HuH-7.5 (cell line): ENCODE data around the gene CACNA1S.

Experiments
- DNase-seq: peaks from one replicate; pipeline ENCODE4 v3.0.0; 2011; ENCODE audit warnings: low spot score

Gene CACNA1S

DNA sequence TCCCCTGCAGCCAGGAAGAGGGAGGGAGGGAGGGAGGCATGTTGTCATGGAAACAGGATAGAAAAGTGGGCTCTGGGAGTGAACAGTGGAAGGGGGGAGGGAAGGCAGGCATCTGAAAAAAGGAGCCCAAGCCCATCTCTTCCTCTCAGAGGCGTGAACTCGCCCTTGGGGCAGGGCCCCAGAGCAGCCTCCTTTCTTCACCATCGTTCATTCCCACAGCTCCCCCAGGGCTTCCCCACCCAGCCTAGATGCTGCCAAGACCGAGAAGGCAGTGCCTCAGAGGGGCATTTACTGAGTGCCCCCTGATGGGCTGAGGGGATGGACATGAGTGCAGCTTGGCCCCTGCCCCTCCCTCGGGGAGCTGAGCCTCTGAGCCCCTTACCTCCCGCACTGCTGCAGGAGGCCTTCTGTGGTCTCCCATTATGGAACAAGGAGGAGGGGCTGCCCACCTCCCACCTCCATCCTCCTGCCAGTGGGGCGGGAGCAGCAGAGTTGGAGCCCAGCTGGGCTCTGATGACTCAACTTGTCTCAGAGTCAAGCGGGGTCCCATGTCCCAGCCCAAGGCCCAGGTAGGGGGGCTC is 49.6 kb downstream of the CACNA1S start:
- no peak for DNase-seq

GRCh38 chr1:201061886-201062285 is 50.3 kb downstream of the CACNA1S start:
- no peak for DNase-seq

DNA sequence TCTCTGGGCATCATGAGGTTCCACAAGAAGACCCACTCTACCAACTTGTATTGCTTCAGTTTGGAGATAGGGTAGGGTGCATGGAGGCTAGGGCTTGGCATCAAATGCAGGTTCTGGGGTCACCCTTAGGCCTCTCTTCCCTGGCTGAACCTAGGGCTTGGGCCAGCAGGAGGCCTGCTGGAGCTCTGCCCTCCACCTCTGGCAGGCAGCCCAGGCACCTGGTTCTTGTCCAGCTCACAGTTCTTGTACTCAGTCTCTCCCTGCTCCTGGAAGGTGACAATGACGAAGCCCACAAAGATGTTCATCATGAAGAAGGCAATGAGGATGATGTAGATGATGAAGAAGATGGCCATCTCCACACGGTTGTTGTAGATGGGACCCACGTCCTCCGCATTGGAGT is 51.2 kb downstream of the CACNA1S start:
- no peak for DNase-seq

DNA sequence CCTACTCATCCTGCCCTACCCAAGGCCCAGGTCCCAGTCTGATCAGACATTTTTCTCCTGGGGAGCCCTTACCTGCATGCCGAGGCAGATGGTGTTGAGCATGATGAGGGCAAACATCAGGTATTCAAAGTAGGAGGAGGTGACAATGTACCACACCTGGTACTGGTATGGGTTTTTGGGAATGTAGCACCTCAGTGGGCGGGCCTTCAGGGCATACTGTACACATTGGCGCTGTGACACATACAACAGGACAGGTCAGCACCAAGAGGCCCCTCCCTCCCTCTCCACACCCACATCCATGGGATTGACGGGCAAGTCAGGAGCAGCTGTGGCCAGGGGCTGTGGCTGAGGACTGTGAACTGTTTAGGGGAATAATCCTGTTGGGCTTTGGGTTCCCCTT is 51.6 kb downstream of the CACNA1S start:
- no peak for DNase-seq

DNA sequence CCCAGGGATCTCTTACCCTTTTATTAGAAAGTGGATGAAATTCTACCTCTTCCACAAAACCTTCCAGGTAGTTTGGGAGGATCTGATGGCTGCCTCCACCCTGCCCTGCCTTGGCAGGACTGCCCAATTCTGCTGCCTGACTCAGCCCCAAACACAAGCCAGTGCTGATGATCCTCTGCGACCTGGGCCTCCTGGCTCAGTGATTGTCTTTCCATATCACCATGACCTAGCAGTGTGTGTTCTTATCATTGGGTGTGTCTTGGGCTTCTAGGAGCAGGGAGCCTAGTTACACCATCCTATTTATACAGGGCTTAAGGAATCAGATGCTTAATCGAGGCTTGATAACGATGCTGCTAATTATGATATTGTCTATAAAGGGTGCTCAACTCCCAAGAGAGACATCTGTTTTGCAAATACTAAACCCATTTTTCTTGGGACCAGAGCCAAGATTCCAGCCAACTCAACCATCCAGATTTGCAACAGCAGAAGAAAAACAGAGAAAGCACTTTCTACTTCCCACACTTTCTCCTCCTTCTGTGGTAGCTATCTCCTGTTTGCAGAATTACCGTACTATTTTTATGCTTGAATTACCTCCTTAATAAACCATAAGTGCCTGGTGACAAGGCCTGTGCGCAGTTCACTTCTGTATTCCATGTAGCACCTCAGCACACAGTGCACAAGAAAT is 52.2 kb downstream of the CACNA1S start:
- DNase-seq, result no peak

GRCh38 chr1:201059401-201059800 is 52.8 kb downstream of the CACNA1S start:
- no peak for DNase-seq

DNA sequence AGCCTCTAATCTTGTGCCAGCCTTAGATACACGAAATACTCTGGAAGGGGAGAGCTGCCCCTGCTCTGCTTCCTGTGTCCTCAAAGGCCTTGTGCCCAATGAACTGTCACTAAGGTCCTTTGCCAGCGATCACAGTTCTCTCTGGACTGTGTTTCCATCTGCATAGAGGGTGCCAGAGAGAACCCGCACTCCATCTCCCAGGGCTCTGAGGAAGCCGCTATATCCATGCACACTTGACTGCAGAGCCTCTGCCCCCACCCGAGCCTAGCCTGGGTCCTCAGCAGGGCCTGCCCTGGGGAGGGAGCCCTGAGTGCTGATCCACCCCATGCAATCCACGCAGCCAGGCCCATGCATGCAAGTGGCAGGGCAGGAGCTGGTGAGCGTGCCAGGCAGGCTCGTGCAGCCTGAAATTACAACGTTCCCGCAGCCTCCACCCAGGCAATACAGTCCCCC is 58.1 kb downstream of the CACNA1S start:
- DNase-seq, result no peak

DNA sequence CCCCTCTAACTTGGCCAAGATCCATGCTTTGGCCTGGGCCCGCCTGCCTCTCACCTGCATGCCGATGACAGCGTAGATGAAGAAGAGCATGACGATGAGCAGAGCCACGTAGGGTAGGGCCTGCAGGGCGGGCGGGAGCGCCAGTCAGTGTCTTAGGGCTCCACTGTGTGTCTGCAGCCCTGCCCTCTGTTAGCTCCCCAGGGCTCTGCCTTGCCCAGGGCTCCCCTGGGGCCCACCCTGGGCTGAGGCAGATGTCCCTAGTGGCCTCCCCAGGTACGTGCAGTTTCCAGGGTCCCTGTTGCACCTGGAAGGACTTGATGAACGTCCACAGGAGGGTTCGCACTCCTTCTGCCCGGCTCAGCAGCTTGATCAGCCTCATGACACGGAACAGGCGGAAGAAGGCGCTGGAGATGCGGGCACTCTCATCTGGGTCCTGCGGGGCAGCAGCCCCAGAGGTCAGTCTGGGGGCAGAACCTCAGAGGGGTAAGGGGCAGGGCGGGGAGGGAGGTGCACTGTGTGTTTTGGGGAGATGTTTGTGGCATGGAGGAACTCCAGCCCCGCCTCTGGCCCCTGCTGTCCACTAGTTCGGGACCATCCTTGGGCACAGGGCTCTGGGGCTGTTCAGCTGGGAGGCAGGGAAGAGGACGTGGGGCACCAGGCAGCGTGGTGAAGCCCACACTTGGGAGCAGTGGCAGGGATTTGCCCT is 58.9 kb downstream of the CACNA1S start:
- DNase-seq, result no peak

DNA sequence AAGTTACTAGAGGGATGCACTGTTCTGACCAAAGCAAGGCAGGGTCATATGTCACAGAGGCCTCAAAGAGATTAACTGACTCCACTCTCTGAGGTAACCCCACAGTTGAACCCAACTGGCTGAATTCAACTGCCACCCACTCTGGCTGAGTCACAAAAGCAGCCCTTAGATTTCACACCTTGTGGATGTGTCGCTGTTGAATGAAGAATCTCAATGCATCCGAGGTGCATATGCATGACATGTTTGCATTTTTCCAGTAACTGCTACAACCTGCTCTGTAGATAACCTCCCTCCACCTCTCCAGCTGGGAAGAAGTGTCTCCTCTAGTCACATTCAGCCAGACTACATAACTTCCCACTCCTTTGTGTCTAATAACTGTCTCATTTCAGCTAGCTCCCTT is 60.8 kb downstream of the CACNA1S start:
- no peak for DNase-seq

GRCh38 chr1:201050515-201051277 is 61.5 kb downstream of the CACNA1S start:
- no peak for DNase-seq

DNA sequence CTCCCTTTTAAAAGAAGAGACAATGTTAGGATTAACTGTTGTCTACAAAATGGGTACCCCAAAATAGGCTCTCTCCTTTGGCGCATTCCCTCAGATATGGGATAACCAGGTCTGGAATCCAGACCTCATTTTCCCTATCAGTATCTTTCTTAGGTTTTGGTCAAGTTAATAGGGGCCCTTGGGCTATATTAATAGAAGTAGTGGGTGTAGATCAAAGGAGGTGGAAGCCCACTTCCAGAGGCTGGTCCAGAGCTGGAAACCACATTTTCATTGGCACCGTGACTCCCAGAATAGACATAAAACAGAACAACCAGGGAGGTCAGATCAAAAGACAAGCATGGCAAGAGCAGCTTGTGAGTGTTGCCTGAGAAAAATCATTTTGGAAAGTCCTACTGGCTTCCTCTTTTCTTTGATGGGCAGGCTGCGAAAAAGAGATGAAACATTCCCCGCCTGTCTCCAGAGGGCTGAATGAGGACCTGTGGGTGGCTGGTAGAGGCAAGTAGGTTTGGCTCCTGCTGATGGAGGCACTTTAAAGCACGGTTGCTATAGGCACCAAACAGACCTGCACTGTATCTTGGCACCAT is 62.9 kb downstream of the CACNA1S start:
- DNase-seq, result no peak

- no peak for DNase-seq
Measured at GRCh38 chr1:201048521-201048920, 63.7 kb downstream of the CACNA1S start.

DNA sequence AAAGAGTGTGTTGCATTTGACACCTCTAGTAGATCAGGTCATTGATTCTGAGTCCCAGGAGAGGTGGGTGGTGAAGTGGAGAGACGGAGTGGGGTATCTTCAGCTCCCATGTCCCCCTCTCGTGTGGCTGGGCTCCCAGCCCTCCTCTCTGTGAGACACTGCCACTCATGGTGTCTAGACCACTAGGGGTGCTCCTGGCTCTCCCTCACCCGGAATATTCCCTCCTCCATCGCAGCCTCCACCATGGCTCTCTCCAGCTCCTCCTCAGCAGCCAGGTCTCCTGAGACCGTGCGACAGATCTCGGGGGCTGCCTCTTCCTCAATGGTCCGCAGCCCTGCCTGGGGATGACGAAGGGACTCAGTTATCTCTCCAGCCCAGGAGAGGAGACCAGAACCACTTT is 68.1 kb downstream of the CACNA1S start:
- DNase-seq, result no peak

GRCh38 chr1:201042779-201043461 is 69.3 kb downstream of the CACNA1S start:
- DNase-seq, result peak; percentile 61

DNA sequence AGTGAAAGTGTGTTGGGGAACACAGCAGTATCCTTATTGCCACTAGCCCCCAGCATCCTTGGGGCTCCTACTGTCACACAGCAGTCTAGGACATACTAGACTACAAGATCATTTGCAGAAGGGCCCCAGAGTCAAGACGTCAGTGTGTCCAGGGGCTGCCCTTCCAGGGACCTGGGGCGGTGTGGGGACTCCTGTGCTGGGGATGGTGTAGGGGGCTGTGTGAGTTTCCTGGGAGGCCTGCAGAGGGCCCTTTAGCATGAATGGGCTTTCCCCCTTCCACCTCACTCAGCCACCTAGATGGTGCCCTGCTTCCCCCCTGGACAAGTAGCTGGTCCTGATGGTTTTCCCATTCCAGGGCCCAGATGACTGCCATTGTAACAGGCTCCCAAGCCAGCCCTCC is 71.2 kb downstream of the CACNA1S start:
- no peak for DNase-seq

DNA sequence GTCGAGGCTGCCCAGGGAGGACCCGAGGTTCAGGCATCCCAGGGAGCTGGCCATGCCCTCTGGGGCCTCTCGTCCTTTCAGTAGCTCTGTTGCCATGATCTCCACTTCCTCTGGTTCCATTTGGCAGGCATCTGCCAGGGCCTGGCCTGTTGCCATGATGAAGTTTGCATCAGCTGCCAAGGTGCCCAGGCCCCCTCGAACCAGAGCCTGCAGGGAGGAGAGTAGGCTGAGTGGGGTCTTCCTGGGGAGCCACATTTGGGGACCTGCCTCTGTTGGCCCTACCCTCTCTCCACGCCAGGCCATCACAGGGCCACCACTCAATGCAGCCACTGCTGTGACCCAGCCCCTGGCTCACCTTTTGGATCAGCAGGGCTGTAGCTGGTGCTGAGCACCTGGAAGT is 72.3 kb downstream of the CACNA1S start:
- DNase-seq, result no peak

GRCh38 chr1:201039418-201039817 is 72.8 kb downstream of the CACNA1S start:
- no peak for DNase-seq

GRCh38 chr1:201038186-201038876 is 73.9 kb downstream of the CACNA1S start:
- DNase-seq, result no peak

- no peak for DNase-seq
Measured at GRCh38 chr1:201036188-201036842, 75.9 kb downstream of the CACNA1S start.

- DNase-seq, result no peak
Measured at GRCh38 chr1:201034671-201035070, 77.6 kb downstream of the CACNA1S start.

DNA sequence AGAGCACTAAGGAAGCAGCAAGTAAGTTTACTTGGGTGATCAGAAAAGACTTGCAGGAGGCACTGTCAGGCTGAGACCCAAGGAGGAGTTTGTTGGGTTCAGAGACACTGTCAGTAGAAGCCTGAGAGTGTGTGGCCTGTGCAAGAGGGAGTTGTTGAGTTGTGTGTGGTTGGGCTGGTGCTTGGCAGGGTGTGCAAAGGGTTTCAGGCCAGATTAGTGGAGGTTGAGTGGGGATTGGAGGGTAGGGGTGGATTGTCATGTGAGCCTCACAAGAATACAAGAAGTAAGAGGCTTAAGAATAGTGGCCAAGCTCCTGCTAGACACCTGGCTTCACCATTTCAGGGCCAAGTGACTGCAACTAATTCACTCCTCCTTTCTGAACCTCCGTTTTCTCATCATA is 79.8 kb downstream of the CACNA1S start:
- no peak for DNase-seq
